ENCODE results near the gene FAR2. TPM values are rescaled to one million over a fixed set of nuclear protein-coding genes. Genes with fewer than 3 reads are reported as not detected.

FAR2 gene
- total and polyA plus RNA-seq, 2 experiments from 2014 or later, result 18.7 to 22.6 TPM

- H4K20me1 ChIP-seq (replicated peaks; ENCODE audit: insufficient read depth), result no peaks in the 10 kb centered on the region
- Mint-ChIP-seq H3K9me3 (no peaks in the 10 kb centered on the region), H3K4me3 (no peak overlapping the region), H3K27me3 (ENCODE audit: insufficient read depth, low read depth, poor library complexity) (peaks cover 4% of the 10 kb centered on the region), H3K27ac (no peak overlapping the region), H3K36me3 (ENCODE audit: low read depth) (peaks cover 3% of the 10 kb centered on the region; the same call in 1 of the 3 replicates), H3K4me1 (peaks cover 12% of the 10 kb centered on the region)
- peak; percentile 6 for DNase-seq (ENCODE audit: low spot score)
- ATAC-seq, result peak; percentile 69
- no peaks in the 10 kb centered on the region for H3K27me3 ChIP-seq (ENCODE audit: insufficient read depth)
- TF ChIP-seq EZH2 (IDR thresholded peaks at IDR 0.05; ENCODE audit: low read depth, unreplicated experiment) (no peak), CREB1 (CRISPR knock-in tag; IDR thresholded peaks at IDR 0.05; ENCODE audit: low read depth) (no peak), POLR2AphosphoS5 (IDR thresholded peaks at IDR 0.05; ENCODE audit: low read depth) (no peak), ZNF462 (CRISPR knock-in tag; IDR thresholded peaks at IDR 0.05) (no peak), EZH2phosphoT487 (IDR thresholded peaks at IDR 0.05; ENCODE audit: unreplicated experiment) (no peak), ETS1 (IDR thresholded peaks at IDR 0.05) (no peak), REST (IDR thresholded peaks at IDR 0.05; ENCODE audit: unreplicated experiment) (no peak), JUNB (IDR thresholded peaks at IDR 0.05; ENCODE audit: unreplicated experiment) (no peak), CTCF (conservative IDR thresholded peaks at IDR 0.05; ENCODE audit: low read depth in 2 of 2) (no peak), NANOG (IDR thresholded peaks at IDR 0.05; ENCODE audit: borderline replicate concordance) (no peak), STAT1 (IDR thresholded peaks at IDR 0.05; ENCODE audit: unreplicated experiment) (no peak), ZNF114 (CRISPR knock-in tag; IDR thresholded peaks at IDR 0.05) (no peak)
- no peaks in the 10 kb centered on the region for H3F3A ChIP-seq (replicated peaks; ENCODE audit: low read depth)
- H2AFZ ChIP-seq, result no peak overlapping the region
- no peaks in the 10 kb centered on the region for H3K36me3 ChIP-seq (ENCODE audit: insufficient read depth)
- H3K4me1 ChIP-seq (ENCODE audit: insufficient read depth), result peaks cover 6% of the 10 kb centered on the region
- no peak overlapping the region for H3K4me2 ChIP-seq
- no peak overlapping the region for H3K27ac ChIP-seq (ENCODE audit: low read depth)
- H3K79me2 ChIP-seq (replicated peaks; ENCODE audit: insufficient read depth), result no peaks in the 10 kb centered on the region
- no peaks in the 10 kb centered on the region for H3K9me2 ChIP-seq (ENCODE audit: insufficient read depth)
- no peak overlapping the region for H3K4me3 ChIP-seq
Observed at GRCh38 chr12:29273178-29273843, 124.2 kb downstream of the FAR2 start.

Data from GM23338 (cell line).